ENCODE data around the gene RDH5. TPM values are rescaled to one million over a fixed set of nuclear protein-coding genes. Genes with fewer than 3 reads are reported as not detected.

RDH5 gene
- polyA plus RNA-seq, 3 donors, result 22.2 to 41.6 (median 41.4) TPM

DNA sequence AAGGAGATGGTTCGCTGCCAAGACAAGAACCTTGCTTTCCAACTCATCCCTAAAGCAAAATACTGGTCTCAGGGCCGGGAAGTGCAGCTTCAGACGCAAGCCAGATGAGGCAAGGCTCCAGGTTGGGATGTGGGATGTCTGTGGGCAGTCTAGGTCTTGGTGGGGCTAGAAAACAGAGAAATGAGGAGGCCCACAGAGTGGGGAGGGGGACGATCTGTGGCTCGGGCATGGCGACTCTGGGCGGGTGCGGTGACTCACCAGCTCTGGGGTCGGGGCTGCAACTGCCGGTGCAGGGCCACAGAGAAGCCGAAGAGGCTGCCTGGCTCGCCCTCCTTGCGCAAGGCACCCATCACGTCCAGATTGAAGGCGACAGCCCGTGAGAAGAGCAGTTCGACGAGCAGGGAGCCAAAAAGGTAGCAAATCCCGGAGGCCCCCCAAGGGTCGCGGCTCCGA lies 12.9 kb upstream of the RDH5 start:
- no peak for DNase-seq

DNA sequence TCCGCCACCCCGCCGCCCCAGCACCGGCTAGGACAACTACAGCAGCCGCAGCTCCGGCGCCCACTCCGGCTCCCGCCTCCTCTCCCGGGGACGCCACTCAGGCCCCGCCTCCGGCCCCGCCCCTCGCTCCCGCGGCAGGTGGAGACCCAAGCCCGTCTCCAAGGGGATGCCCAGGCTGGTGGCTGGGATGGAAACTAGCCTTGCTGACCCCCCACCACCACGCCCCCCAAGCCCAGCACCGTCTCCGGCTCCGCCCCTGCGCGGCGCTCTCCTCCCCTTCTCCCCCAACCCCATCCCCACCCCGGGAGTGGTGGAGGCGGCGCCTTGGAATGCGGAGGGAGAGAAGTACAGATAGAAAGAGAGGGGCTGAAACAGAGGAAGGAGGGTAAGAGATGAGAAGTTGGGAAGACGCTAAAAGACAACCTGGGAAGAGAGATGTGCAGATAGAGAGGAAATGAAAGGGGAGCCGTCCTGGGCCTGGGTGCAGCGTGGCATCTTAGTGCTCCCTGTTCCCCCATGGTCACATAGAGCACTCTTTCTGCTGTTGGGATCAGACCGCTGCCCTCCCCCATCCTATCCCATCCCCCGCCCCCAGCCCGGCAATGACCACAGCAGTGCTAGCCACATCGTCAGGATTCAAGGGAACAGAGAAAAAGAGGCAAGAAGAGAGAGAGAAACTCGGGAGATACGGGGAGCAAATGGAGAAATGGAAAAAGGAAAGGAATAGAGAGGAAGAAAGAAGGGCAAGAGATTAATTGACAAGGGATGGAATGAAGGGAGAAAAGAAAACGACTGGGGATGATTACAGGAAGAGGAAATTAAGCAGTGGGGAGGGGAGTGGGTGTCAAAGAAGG lies 12.1 kb upstream of the RDH5 start, which contains the start of gene ITGA7:
Gene ITGA7 (minus strand): TSS at position 64 of the 854 bp plus-strand sequence. CDS start 222 bp downstream, outside the sequence.
- DNase-seq, result no peak

DNA sequence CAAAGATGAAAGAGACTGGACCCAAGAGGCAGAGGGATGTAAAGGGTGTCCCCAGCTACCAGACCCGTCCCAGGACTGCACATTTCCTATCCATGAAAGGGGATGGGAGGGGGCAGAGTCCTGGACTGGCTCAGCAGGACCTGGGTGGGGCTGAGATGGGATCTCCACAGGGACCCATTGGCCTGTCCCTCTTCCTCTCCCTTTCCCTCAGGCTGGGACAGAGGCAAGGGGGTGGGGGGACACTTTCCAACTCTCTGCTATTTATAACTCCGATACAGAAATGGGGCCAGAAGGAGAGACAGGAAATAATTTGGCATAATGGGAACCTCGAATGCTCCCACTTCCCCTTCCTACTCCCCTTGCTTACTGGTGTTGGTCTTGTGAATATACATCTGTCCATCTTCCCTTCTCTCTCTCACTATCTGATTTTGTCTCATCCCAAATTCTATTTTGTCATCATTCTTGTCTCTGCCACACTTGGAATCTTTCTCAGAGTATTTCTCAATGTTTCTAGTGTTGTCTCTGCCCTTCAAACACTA lies 11.4 kb upstream of the RDH5 start:
- no peak for DNase-seq

GRCh38 chr12:55711786-55712553 lies 8.2 kb upstream of the RDH5 start:
- DNase-seq, result no peak

- no peak for DNase-seq
These were observed 7.3 kb upstream of the RDH5 start for GRCh38 chr12:55712700-55713415.

DNA sequence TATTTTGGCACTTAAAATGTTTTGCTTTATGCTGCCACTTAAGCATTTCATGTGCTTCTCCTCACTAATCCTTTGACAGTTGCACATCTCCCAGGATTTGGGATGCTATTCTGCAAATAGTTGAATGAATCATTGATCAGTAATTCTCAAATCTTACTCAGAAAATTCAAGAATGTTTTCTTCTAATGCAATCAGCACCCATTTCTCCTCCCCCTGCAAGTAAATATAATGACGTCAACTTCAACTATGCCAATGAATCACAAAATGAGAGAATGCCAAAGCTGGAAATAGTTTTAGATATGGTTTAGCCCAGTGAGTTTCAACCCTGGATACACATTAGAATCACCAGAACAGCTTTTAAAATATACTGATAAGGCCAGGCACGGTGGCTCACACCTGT lies 6.5 kb upstream of the RDH5 start:
- DNase-seq, result no peak

- DNase-seq, result no peak
These were observed 4.9 kb upstream of the RDH5 start for GRCh38 chr12:55715169-55715764.

GRCh38 chr12:55715833-55716581 lies 4.2 kb upstream of the RDH5 start, which contains the start of gene BLOC1S1:
Gene BLOC1S1 (plus strand): TSS chr12:55716046. CDS start chr12:55716052, 6 bp downstream.
- DNase-seq, result peak; percentile 94

DNA sequence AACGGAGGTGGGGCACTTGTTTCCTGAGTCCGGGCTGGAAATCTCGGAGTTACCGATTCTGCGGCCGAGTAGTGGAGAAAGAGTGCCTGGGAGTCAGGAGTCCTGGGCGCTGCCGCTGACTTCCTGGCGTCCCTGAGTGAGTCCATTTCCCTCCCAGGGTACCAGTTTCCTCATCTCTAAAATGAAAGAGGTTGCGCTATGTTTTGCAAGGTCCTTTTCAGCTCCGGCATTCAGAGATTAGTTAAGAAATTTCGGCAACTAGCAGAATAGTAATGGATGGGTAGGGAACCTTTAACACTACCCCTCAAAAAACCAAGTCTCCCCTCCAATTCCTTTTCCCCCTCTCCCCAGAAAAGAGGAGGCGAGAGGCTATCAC lies 3.6 kb upstream of the RDH5 start:
- no peak for DNase-seq

DNA sequence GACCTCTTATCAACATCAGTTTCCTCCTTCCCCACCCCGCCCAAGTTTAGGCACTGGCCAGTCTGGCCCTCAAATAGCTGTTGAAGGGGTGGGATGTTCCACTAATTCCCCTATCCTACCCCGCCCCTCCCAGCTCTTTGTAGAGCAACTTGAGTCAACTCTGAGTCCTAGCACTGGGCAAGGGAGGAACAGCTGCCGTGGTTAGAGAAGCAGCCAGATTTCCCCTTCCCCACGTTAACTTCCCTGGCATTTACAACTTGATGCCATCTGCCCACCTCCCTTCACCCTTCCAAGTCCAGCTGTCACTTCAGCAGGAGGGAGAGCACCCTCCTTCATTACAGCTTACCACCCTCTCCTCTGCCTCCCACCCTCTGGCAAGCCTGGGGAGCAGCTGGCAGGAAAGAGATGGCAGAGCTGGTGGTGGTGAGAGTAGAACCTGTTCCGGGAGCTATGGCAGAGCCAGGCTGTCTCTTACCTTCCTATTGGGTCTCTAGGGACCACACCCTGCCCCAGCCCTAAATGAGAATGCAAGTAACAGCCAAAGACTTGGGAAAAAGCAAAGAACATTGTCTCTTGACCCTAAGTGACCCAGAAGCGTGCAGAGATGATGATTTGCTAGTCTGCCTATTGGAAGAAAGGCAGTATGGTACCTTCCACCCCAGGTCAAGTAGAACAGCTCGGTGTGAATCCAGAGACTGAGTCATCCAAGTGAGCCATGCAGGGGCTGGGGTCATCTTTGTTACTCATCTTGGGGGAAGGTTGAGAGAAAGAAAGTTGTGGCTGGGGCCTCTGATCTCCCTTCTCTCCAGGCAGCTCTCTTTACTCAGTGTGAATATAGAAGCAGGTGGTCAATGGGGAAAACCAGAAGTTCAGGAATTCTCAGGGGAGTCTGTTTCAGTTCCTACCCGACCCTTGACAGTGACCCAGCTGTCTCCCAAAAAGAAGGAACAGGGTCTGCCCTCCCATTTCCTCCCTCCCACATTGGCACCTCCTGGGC lies 2.9 kb upstream of the RDH5 start:
- no peak for DNase-seq

DNA sequence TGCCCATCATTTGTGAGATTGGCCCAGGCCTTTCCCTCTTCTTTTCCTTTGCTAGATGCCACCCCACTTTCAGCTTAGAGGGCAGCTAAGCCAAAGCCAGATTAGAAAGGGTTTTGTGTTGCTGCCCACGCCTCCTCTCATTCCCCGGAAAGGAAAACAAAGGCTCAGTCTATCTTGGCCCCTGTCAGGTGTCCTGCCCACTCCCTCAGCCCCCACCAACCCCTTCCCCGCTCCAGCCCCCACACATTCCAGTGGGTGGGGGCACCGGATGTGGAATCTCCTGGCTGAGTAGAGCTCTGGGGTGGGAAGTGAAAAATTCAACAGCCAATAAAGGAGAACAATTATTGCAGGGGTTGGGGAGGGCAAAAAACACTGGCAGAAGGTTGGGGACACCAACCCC lies 2.2 kb upstream of the RDH5 start:
- DNase-seq, result no peak

DNA sequence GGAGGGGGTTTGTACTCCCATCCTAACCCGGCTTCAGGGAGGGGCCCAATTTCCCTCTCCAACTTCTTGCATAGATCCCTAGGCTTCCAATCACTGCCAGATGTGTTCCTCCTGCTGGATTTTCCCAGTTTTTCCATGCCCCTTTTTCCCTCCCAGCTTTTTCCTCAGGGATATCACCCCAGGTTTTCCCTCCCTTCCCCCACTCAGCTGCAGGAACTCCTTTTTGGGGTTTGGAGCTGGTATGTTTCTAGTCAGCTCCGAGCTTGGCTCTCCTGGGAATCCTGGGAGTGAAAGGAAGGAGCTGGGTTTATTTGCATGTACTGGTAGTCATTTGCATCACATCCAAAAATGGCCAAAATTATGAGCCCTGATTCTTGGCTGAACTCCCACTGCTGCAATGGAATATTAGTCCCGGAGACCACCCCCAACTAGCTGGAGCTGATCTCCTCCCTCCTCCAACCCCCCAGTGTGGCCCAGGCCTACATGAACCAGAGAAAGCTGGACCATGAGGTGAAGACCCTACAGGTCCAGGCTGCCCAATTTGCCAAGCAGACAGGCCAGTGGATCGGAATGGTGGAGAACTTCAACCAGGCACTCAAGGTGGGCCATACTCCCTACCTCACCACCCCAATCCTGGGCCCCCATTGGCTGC lies 1.4 kb upstream of the RDH5 start:
- no peak for DNase-seq

DNA sequence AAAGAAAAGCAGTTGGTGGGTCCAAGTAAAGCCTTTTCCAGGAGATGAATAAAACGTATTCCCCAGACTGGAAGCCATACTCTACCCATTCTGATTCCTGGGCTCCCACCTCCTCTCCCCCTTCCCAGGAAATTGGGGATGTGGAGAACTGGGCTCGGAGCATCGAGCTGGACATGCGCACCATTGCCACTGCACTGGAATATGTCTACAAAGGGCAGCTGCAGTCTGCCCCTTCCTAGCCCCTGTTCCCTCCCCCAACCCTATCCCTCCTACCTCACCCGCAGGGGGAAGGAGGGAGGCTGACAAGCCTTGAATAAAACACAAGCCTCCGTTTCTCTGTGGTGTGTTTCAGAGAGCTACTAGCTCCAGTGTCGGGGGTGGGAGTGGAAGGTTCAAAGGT lies 822 bp upstream of the RDH5 start:
- DNase-seq, result no peak

- DNase-seq, result no peak
These were observed 776 bp downstream of the RDH5 start for GRCh38 chr12:55720894-55721444.

GRCh38 chr12:55721601-55722213 lies 1.5 kb downstream of the RDH5 start:
- no peak for DNase-seq

DNA sequence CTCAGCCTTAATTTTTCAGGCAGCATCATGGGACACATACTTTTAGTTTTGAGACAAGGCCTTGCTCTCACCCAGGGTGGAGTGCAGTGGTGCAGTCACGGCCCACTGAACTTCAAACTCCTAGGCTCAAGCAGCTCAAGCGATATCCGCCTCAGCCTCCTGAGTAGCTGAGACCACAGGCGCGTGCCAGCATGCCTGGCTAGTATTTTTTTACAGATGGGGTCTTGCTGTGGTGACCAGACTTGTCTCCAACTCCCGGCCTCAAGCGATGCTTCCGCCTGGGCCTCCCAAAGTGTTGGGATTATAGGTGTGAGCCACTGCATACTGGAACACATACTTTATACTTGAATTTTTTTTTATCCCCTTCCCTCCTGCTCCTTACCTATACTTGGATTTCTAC lies 2.8 kb downstream of the RDH5 start:
- no peak for DNase-seq

DNA sequence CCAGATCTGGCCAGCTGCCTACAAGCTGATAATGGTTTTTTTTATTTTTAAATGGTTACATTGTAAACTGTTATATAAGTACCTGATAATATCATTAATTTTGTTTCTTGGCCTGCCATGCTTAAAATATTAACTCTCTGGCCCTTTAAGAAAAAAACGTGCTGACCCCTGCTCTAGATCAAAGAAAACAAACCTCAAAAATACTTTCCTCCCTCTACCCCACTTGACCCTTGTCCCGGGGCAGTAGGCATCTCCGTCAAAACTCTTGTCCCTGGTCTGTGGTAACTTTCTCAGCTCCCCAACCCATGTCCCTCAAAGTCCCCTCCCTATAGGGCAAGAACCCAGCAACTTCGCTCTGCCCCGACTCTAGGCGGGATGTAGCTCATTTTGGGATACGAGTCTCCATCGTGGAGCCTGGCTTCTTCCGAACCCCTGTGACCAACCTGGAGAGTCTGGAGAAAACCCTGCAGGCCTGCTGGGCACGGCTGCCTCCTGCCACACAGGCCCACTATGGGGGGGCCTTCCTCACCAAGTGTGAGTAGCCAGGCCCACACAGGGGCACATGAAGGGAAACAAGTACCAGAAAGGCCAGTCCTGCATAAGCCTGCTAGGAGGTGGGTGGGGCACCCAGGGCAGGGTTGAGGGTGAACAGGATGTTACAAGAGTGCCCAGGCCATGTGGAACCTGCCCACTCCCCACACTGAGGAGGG lies 3.5 kb downstream of the RDH5 start:
- no peak for DNase-seq

Data from renal pelvis (tissue), 4 donors.